CD4-positive, alpha-beta T cell treated with Interleukin-17A for 1 hour (primary cell): ENCODE measurements around the gene TBC1D22A.

Experiments used
- DNase-seq: peaks from one replicate; pipeline ENCODE4 v3.0.0-alpha.2; 2020

Gene TBC1D22A

DNA sequence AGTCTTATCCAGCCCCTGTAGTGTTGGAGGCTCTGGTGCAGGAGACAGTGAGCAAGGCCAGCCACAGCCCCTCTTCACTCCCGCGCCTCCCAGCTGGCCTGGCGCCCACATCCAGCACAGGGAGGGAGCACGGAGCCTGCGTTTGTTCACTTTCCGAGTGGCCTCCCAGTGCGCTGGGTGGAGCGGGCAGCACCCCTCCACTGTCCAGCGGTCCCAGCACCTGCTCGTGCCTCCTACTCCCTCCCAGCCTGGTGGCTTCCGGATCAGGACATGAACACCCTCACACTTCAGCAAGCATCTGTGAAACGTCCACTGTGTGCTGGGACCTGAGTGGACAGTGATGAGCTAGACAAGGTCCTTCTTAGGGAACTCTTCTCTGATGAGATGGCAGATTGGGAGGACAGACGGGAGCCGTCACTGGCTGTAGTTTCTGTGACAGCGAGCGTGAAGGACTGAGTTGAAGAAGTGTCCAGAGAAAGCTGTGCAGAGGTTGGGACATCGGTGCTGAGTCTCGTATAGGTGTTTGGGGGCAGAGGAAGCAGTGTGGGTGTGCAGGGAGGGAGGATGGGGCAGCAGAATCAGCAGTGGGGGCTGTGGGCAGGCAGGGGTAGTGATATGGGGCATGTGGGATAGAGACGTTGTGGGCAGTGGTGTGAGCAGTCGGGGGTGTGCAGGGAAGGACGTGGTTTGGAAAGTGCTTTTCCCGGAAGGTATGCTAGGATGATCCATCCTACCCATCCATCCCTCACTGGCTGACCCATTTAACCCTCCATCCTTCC lies 256.8 kb downstream of the TBC1D22A start:
- DNase-seq: no peak

DNA sequence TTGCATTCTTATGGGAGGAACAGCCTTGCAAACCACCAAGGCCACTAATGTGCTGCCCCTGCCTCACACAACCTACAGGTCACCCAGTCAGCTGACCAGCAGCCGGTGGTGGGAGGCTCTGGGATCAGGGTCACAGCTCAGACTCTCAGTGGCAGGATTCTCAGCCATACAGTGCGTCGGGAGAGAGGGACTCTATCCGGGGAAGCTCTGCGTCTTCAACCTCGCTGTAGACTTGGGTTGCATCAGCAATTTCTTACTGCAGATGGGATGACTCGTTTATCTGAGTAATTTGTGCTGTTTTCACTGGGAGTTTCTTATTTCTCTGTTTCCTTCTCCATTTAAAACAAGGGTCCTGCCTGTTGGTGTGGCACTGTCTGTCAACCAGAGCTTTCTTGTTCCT lies 257.7 kb downstream of the TBC1D22A start:
- no peak for DNase-seq

DNA sequence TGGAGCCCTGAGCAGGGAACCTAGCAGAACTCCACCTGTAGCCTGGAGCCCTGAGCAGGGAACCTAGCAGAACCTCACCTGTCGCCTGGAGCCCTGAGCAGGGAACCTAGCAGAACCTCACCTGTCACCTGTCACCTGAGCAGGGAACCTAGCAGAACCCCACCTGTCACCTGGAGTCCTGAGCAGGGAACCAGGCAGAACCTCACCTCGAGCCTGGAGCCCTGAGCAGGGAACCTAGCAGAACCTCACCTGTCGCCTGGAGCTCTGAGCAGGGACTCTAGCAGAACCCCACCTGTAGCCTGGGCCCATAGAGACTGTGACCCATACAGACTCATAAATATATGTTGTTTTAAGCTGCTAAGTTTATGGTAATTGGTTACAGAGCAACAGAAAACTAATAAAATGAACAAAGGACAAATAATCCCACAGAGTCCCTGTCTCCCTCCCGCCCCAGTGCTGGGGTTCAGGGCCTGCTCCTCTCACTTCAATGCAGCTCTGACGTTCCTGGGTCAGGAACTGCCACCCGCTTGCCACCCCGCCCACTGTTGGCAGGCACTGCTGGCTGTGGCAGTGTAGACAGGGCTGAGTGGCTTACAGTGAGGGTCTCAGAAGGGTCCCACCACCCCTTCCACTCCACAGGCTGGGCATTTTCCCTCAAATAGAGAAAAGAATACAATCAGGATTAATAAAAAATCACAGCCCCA lies 259.1 kb downstream of the TBC1D22A start:
- no peak for DNase-seq

DNA sequence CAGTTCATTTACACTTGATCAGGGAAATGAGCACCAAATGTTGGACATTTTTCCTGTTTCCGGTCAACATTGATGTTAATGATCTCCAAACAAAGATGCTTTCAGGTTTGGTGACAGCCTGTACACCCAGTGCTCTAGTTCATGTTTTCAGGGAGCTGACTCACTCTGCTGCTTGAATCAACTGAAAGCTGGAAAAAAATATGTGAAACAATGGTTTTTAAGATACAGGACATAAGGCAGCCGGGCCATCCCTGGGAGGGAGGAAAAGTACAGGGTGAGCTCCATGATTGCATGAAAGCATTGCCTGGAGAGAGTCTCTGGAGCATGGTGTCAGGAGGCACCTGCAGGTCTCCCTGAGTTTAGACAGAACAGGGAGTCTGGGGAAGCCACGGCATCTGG lies 259.6 kb downstream of the TBC1D22A start:
- no peak for DNase-seq

DNA sequence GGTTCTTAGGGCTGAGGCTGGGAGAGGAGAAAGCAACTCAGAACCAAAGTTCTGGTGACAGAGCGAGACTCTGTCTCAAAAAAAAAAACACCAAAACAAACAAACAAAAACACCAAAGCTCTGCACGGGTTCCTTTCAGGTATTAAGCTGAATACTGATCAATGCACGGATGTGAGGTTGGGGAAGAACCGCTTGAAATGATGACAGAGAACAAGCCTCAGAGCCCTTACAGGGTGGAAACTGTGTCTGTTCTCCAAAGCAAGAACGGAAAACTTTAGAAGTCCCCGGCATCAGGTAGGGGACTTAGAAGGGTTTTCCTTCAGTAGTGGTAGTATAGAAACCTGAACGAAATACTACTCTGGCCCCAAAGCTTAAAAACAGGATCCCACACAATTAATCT lies 260.0 kb downstream of the TBC1D22A start:
- DNase-seq: no peak

DNA sequence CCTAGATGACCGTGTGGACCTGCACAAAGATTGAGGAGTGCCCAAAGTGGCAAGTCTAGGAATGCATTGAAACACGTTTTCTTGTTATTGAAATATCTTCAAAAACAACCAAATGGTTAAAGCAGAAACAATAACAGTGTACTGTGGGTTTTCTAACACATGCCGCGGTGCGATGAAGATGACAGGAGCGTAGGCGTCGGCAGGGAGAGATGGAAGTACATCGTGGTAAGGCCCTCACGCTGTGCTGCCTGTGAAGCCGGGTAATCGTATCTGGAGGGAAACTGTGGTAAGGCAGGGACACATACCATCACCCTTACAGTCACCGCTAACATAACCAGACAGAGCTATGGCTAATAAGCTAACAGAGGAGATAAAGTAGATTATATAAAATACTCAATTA lies 261.4 kb downstream of the TBC1D22A start:
- no peak for DNase-seq

DNA sequence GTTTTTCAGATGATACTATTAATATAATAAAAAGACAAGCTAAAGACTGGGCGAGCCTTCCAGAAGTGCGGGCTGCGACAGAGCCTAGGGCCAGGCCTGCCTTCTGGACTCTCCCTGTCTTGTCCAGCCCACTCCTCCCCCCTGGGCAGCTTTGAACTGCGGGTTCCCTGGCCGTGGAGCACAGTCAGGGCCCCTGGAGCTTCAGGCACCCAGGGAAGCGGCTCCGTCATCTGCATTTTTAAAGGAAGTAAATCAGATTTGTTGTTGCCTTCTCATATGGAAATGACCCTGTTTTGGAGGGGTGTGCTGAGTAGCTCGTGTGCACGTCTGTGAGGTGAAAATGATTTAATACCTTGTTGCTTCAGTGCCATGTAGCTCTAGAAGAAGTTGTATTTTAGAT lies 265.3 kb downstream of the TBC1D22A start:
- no peak for DNase-seq

DNA sequence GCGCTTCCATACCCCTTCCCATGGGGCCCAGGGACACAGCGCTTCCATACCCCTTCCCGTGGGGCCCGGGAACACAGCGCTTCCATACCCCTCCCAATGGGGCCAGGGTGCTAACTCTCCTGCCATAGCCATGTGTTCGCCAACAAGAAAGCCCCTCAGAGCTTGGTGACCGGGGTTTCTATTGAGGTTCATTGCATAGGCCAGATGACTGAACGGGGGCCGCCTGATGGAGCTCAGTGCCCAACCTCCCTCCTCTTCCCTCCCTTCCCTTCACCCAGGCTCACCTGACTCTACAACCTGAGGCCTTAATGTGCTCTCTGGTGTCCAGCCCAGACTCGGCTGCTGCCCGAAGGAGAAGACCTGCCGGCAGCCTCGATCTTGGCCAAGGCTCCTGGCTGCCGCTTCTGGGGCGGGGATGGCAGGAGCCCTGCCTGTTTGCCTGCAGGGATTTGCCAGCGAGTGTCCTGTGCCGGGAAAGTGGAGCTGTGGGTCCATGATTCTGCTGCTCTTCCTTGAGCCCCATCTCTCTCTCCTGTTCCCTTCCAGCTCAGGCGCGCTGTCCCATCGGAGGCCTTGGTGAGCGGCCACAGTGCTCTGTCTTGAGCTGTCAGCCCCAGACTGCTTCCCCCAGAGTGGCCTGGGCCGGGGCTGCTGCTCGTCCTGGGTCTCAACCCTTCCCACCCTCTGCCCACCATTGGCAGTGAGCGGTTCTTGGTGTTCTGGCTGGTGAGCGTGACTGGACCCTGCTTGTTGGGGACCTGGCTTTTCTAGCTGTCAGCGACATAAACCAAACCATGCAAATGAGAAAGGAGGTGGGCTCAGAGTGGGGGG lies 267.0 kb downstream of the TBC1D22A start:
- no peak for DNase-seq

DNA sequence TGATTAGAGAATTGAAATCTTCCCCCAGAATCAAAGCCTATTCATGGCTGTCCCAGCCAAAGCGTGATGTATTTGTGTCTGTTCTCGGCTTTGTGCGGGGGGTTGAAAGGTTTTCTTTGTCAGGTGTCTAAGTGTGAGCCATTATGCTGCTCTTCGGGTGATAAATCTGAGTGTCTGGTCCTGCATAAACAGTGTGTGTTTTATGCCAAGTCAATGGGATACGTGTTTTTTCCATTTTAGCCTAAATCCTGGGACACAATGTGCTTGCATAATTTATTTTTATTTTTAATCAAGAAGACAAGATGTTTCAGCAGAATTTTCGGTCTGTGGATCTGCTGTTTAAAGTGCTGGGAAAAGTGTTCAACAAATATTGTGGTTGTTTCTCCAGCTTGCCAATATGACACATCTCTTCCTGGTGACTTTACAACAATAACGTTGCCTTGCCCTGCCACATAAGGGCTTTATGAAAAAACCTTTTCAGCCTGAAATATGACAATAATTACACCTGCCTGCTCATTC lies 267.8 kb downstream of the TBC1D22A start:
- DNase-seq: no peak

DNA sequence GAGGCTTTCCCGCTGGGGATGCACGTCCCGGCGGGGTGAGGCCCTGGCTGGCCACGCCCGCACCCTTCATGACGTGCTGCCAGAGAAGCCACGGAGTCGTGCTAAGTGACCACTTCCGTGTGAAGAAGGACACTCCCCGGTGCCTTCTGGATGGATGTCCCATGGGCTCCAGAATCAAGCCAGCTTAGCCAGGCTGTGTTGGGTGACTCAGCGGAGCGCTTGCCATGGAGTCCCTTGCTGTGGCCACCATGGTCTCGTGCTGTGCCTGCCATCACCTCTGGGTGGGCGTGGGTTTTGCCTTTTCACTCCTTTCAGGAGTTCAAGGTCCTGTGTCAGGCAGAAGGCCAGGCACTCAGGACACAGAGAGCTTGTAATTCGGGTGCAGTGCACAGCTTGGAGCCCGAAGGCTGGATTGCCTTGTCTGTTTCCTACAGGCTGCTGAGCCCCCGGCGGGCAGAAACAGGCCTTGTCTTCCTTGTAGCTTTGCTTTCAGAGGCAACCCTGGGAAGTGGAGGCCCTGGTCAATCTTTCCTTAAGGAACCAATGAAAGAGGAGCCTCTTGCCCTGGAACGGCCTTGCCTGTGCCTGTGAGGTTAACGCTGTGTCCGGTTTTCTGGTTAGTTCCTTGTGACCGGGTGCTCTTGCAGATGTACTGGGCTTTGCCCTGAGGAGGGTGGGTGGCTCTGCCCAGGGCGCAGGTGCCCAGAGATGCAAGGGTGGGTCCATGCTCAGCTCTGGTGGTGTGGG lies 268.6 kb downstream of the TBC1D22A start:
- DNase-seq: no peak

DNA sequence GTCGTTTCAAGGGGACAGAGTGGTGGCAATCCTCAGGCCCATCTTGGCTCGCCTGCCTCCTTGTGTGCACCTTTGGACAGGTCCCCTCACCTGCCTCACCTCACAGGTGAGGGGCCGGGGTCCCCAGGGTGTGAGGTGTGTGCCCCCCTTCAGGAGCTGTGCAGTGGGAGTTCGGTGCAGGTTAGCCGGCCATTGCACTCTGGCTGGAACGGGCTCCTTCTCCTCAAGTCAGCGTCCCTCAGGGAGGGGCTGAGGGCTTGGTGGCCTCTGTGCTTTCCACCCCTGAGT lies 269.1 kb downstream of the TBC1D22A start:
- DNase-seq: no peak

DNA sequence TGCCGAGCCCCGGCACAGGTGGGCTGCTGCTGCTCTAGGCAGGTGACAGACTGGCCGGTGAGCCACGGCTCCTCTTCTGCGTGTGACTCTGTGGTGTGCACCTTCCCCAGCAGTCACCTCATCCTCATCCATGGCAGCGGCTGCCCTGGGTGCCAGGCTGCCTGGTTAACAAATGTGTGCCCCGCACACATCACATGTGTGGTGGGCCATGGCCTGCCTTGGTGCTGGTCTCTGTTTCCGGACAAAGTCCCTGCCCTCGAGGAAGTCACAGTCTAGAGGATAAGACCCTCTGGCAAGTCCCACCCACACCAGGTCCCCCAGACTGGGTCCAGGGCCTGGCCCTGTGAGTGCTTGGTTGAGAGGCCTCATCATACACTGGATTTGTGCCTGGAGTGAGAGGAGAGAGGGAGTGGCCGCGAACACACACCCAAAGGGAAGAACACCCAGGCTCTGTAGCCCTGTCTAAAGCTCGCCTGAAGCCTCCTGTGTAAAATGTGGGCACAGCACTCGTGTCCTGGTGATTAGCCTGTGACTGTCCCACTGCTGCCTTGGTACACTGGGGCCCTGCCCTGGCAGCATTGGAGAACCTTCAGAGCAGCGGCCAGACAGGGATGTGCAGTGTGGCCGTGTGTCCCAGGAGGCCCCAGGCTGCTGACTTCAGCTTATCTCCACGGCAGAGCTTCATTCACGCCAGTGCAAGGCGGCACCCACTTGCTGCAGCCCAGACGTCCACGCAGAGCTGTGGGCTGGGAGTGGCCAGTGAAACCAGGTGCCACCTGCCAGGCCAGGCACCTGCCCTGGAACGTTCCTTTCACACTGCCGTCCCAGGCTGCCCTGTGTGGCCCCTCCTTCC lies 269.9 kb downstream of the TBC1D22A start:
- DNase-seq: no peak

DNA sequence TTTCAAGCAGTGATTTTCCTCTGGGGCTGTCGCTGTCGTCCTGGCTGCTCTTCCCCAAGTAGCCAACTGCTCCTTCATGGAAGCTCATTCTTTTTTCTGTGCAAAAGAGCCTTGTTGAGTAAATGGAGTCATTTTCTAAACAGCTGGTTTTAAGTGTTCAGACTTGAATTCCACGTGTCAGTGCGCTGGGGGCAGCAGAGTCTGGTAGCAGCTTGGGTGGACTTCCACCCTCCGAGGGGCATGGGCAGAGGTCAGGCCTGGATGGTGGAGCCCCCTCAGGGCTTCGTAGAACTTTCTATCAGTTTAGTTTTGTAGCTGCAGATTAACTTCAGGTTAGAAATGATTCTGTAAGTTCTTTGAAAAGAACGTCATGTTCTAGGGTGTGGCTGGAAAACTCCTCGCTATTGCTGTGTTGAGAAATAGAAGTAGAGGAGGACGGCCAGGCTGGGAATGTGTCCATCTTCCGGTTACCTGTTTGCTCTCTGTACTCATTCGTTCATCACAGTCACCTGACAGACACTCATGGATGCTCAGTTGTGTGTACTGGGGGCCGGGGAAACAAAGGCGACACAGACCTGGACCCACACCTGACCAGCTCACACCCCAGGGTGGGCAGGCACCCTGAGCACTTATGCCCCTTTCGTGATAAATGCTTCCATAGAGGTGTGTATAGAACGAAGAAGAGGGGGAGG lies 270.7 kb downstream of the TBC1D22A start:
- DNase-seq: no peak

DNA sequence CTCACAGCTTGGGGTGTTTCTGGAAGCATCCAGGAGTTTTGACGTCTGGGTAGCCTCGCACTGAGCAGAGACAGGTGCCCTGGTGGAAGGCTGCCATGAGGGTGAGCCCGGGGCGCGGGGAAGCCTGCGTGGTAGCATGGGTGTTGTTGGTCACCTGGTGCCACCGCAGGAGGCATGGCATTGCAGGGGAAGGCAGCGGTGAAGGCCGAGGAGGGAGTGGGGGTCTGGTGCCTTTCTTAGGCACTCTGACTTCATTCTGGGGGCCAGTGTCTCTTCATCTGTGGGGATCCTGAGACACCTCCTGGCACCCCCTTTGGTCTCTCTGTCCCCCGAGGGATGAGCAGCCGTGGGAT lies 271.2 kb downstream of the TBC1D22A start:
- DNase-seq: no peak

DNA sequence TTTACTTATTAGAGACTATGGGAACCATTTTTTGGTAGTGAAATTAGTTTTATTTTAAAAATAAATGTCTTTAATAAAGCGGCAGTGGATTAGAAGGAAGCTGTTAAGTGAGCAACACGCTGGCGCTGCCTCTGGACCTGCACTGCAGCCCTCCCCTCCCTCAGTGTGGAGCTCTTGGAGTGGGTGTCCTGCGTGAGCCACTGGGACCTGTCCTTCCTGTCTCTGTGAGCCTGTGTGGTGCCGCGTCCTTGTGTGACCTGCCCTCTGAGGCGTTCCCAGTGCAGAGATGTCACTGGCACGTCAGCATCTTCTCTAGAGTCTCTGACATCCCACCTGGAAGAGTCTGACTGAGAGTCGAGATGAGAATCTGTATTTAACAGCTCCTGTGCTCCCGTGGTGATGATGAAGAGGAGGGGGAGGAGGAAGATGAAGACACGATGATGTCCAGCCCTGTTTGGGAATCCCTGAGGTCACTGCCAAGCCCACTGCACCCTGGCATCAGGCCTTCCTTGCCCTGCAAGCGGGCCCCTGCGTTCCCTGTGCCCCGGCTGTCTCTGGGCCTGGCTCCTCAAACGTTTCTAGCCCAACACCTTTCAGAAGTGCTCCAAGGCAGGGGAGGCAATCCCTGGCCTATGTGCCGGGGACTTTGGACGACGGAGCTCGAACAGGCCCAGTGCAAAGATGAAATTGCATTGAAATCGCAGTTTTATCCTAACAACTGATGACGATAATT lies 271.8 kb downstream of the TBC1D22A start:
- DNase-seq: no peak

DNA sequence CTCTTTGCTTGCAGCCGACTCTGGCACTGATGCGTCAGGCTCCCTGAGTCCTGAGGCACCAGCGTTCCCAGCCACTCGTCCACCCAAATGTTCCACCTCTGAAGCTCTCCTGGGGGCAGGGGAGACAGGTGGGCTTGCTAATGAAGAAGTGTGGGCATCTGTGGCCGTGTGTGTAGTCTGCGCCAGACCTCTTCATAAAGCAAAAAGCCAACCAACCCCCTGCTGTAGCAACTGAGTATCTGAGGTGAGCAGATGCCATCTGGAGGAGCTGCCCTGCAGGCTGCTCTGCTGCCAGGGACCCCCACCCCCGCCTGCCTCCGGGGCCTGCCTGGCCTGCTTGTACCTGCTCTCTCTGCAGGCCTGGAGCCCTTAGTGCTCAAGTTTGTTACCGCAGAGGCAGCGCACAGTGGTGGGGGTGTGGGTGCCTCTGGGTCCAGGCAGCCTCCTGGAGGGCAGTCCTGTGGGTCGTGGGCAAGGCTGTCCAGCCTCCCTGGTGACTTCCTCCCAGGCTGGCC lies 272.5 kb downstream of the TBC1D22A start:
- no peak for DNase-seq

DNA sequence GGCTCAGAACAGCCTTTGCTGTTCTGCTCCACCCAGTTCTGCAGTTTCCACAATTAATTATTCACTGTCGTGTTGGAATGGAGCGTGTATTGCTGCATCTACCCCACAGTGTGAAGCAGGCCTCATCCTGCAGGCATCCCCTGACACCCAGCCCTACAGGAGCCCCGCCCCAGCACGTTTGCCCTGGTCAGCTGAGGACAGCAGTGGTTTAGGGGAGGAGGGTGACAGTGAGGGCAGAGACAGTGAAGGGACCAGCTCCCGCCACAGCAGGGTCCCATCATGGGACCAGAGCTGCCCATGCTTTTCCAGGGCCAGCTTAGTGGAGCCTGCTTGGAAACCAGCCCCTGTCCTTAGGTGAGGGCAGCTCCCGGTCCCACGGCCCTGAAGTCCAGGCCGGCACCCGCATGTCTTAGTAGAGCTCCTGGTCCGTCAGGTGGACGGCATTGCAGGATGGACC lies 273.0 kb downstream of the TBC1D22A start:
- DNase-seq: no peak

DNA sequence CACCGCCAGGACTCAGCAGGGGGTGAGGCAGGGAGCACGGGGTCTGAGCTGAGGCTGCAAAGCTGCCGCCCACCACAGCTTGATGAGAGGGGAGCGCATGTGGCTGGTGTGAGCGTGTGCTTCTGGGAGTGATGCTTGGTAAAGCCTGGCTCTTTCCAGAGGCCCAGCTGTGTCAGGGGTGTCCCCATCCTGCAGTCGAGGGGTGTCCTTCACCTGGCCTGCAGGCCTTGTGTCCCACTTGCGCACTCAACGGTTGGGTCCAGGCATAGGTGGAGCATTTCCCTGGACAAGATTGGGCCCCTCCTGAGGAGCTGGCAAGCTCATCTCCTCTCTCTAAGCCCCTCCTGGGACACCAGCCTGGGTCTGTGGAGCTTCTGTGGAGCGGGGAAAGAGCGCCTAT lies 273.9 kb downstream of the TBC1D22A start:
- DNase-seq: no peak

DNA sequence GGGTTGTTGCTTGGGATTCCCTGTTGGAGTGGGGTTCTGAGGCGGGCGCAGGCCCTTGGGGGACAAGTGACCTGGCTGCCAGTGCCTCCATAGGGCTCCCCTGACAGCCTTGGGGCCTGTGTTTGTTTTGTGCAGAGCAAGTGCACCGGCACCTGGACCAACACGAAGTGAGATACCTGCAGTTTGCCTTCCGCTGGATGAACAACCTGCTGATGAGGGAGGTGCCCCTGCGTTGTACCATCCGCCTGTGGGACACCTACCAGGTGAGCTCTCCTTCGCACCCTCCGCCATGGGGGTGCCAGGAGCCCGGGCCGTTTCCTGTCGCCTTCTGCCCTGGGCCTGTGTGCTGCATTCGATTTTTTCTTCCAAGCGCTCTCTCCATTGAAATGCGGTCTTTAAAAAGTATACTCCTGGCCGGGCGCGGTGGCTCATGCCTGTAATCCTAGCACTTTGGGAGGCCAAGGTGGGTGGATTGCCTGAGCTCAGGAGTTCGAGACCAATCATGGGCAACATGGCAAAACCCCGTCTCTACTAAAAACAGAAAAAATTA lies 274.6 kb downstream of the TBC1D22A start:
- no peak for DNase-seq

DNA sequence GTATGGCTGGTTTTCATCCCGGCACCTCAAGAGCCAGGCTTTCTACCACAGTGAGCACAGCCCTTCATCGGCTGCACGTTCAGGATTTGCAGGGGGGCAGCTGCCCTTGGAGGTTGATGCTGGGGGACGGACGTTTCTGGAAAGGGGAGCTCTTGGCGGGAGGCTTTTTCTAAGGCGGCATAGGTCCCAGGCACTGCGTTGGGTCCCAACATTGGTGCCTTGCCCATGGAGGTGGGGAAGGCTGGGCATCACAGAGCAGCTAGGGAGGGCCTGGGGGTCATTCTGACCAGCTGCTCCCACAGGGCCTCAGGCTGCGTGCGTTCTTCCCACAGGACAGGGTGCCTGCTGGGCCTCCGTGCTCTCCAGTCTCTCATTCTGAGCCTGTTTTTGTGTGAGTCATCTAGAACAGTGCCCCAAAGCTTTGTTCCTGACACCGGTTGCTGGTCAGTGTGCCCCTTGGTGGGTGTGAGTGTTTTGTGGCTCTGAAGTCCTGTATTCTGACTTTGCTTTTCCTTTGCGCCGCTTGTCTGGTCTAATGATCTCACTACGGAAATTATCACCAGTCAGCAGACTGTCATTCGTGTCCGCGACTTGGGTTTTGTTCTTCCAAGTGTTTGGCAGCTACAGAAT lies 275.9 kb downstream of the TBC1D22A start:
- no peak for DNase-seq
